H9 (cell line): ENCODE results near the gene EPHA4. TPM values are rescaled to one million over a fixed set of nuclear protein-coding genes. Genes with fewer than 3 reads are reported as not detected.

Source experiments
- DNase-seq: peaks from one replicate; pipeline ENCODE4 v3.0.0-alpha.2; 2017
- H2AFZ ChIP-seq: one replicate; pipeline ENCODE4 v1.6.1; 2013; ENCODE audit warnings: mild to moderate bottlenecking, low read length, control low read depth, moderate library complexity
- H2AK5ac ChIP-seq: 2 replicates; pipeline ENCODE4 v1.6.1; 2013; ENCODE audit warnings: low read length, control low read depth, mixed read lengths; ENCODE audit not compliant: insufficient read length
- H2BK120ac ChIP-seq: one replicate; pipeline ENCODE4 v1.6.1; 2013; ENCODE audit warnings: low read depth, mild to moderate bottlenecking, low read length, control low read depth, inconsistent platforms; ENCODE audit not compliant: poor library complexity, severe bottlenecking
- H2BK12ac ChIP-seq: 2 replicates; pipeline ENCODE4 v1.6.1; 2013; ENCODE audit warnings: low read length, control low read depth, mixed read lengths, low read depth; ENCODE audit not compliant: insufficient read length
- H2BK15ac ChIP-seq: 2 replicates; pipeline ENCODE4 v1.6.1; 2013; ENCODE audit warnings: low read depth, low read length, control low read depth
- H2BK20ac ChIP-seq: one replicate; pipeline ENCODE4 v1.6.1; 2013; ENCODE audit warnings: low read depth, mild to moderate bottlenecking, low read length, control low read depth, inconsistent platforms; ENCODE audit not compliant: poor library complexity, severe bottlenecking
- H2BK5ac ChIP-seq: 2 replicates; pipeline ENCODE4 v1.6.1; 2013; ENCODE audit warnings: low read length, control low read depth, mixed read lengths; ENCODE audit not compliant: insufficient read length
- H3K14ac ChIP-seq: 2 replicates; pipeline ENCODE4 v1.6.1; 2013; ENCODE audit warnings: low read length, control low read depth; ENCODE audit not compliant: insufficient read depth
- H3K18ac ChIP-seq: 2 replicates; pipeline ENCODE4 v1.6.1; 2013; ENCODE audit warnings: low read depth, mild to moderate bottlenecking, mixed read lengths, low read length, control low read depth; ENCODE audit not compliant: insufficient read length
- H3K23ac ChIP-seq: 2 replicates; pipeline ENCODE4 v1.6.1; 2013; ENCODE audit warnings: low read length, control low read depth, mixed read lengths, low read depth; ENCODE audit not compliant: insufficient read length
- H3K23me2 ChIP-seq: 2 replicates; pipeline ENCODE4 v1.6.1; 2013; ENCODE audit warnings: low read depth, mild to moderate bottlenecking, mixed read lengths, low read length, control low read depth; ENCODE audit not compliant: insufficient read length, poor library complexity, severe bottlenecking
- H3K27ac ChIP-seq: 2 replicates; pipeline ENCODE4 v1.5.1; 2013; ENCODE audit warnings: low read length, control low read depth, mixed read lengths, low read depth; ENCODE audit not compliant: insufficient read length
- H3K27me3 ChIP-seq: 2 replicates; pipeline ENCODE4 v1.6.1; 2013; ENCODE audit warnings: low read length, control low read depth, inconsistent platforms; ENCODE audit not compliant: insufficient read depth
- H3K4ac ChIP-seq: 2 replicates; pipeline ENCODE4 v1.6.1; 2013; ENCODE audit warnings: low read depth, mild to moderate bottlenecking, control low read depth, inconsistent platforms, low read length, moderate library complexity
- H3K4me1 ChIP-seq: 2 replicates; pipeline ENCODE4 v1.6.1; 2013; ENCODE audit warnings: low read length, control low read depth, inconsistent platforms; ENCODE audit not compliant: insufficient read depth
- H3K4me2 ChIP-seq: 2 replicates; pipeline ENCODE4 v1.6.1; 2013; ENCODE audit warnings: low read length, control low read depth, mixed read lengths; ENCODE audit not compliant: insufficient read length, insufficient read depth
- H3K56ac ChIP-seq: 2 replicates; pipeline ENCODE4 v1.6.1; 2013; ENCODE audit warnings: low read depth, mild to moderate bottlenecking, mixed read lengths, low read length, control low read depth; ENCODE audit not compliant: insufficient read length
- H3K79me1 ChIP-seq: 2 replicates; pipeline ENCODE4 v1.6.1; 2013; ENCODE audit warnings: low read depth, mild to moderate bottlenecking, moderate library complexity, low read length, control low read depth, inconsistent platforms; ENCODE audit not compliant: insufficient read depth, poor library complexity, severe bottlenecking
- H3K79me2 ChIP-seq: 2 replicates; pipeline ENCODE4 v1.6.1; 2013; ENCODE audit warnings: low read length, control low read depth, inconsistent platforms; ENCODE audit not compliant: insufficient read depth
- H3K9ac ChIP-seq: 2 replicates; pipeline ENCODE4 v1.6.1; 2013; ENCODE audit warnings: low read length, control low read depth, mixed read lengths; ENCODE audit not compliant: insufficient read length; ENCODE audit errors: extremely low read depth
- H3K9me3 ChIP-seq: one replicate; pipeline ENCODE4 v1.6.1; 2013; ENCODE audit warnings: low read depth, low read length, inconsistent platforms; ENCODE audit not compliant: control insufficient read depth
- H3T11ph ChIP-seq: one replicate; pipeline ENCODE4 v1.6.1; 2013; ENCODE audit warnings: mild to moderate bottlenecking, low read length, control low read depth, inconsistent platforms
- H4K20me1 ChIP-seq: one replicate; pipeline ENCODE4 v1.6.1; 2013; ENCODE audit not compliant: control insufficient read depth, insufficient read length, insufficient read depth
- H4K5ac ChIP-seq: 2 replicates; pipeline ENCODE4 v1.6.1; 2013; ENCODE audit warnings: low read depth, mild to moderate bottlenecking, mixed read lengths, low read length, control low read depth; ENCODE audit not compliant: insufficient read length
- H4K8ac ChIP-seq: replicated peaks from 2 replicates; pipeline ENCODE4 v1.6.1; 2013; ENCODE audit warnings: low read length, control low read depth, mixed read lengths, low read depth; ENCODE audit not compliant: insufficient read length
- H4K91ac ChIP-seq: 2 replicates; pipeline ENCODE4 v1.6.1; 2013; ENCODE audit warnings: low read depth, mild to moderate bottlenecking, moderate library complexity, mixed read lengths, low read length, control low read depth; ENCODE audit not compliant: insufficient read length
- H3K27ac Mint-ChIP-seq, 3 experiments: 2 replicates in 2 of 3; 3 replicates in 1 of 3; pipeline ENCODE4 v1.8.0; 2020 to 2021; ENCODE audit warnings: mixed read lengths in 3 of 3, mild to moderate bottlenecking in 1 of 3, moderate library complexity in 1 of 3
- H3K27me3 Mint-ChIP-seq: 2 replicates; pipeline ENCODE4 v1.8.0; 2021; ENCODE audit warnings: low read depth, mild to moderate bottlenecking, moderate library complexity, mixed read lengths
- H3K36me3 Mint-ChIP-seq, 3 experiments: 2 replicates in 2 of 3; 3 replicates in 1 of 3; pipeline ENCODE4 v1.8.0; 2020 to 2021; ENCODE audit warnings: low read depth in 3 of 3, mixed read lengths in 3 of 3; ENCODE audit not compliant: insufficient read depth in 1 of 3
- H3K4me1 Mint-ChIP-seq, 2 experiments: 2 replicates each; pipeline ENCODE4 v1.8.0; 2020; ENCODE audit warnings: mixed read lengths in 2 of 2
- H3K4me3 Mint-ChIP-seq, 2 experiments: 2 replicates in 1 of 2; 3 replicates in 1 of 2; pipeline ENCODE4 v1.8.0; 2020 to 2021; ENCODE audit warnings: mild to moderate bottlenecking in 2 of 2, mixed read lengths in 2 of 2, moderate library complexity in 1 of 2
- H3K9me3 Mint-ChIP-seq, 2 experiments: 2 replicates in 1 of 2; 3 replicates in 1 of 2; pipeline ENCODE4 v1.8.0; 2020; ENCODE audit warnings: mild to moderate bottlenecking in 2 of 2, mixed read lengths in 2 of 2, moderate library complexity in 1 of 2
- WGBS: extraction: QIAGEN DNeasy Blood & Tissue Kit; methylation state at CpG from one replicate; pipeline ENCODE4 v1.1.7; 2013; ENCODE audit warnings: missing lambda C conversion rate, low lambda C conversion rate, mixed read lengths; ENCODE audit not compliant: insufficient read length; ENCODE audit errors: extremely low coverage; 5-methylcytosine and 5-hydroxymethylcytosine counted together
- total RNA-seq: library from RNA; stranded (reverse); gene quantifications from 2 replicates; pipeline ENCODE4 v1.2.1, GENCODE V29; 2021
- TF ChIP-seq, protein P1 (sequence below): fragments of 200-600 bp; sonication (generic); conservative IDR thresholded peaks from 3 replicates; pipeline ENCODE4 v1.8.0; 2021; ENCODE audit warnings: antibody characterized with exemption, mild to moderate bottlenecking

The EPHA4 gene
- total RNA-seq, 1 experiment from 2014 or later: 25.1 TPM

DNA sequence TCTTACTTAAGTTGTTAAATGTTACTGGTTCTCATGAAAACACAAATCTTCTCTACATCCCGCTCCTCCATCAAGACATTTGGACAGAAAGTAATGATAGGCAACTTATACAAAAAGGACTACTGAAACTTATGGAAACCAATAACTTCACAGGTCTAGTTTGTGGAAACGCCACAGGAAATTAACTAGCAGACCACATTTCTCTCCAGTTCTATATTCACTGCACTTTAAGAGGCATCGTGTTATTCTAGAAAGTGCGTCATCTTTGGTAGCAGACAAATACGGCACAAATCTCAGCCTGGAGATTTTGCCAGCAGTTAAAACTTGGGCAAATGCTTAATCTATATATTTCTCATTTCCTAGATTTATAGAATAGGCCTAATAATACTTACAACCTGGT, 164.3 kb downstream of the EPHA4 start:
- Histone ChIP-seq H3K56ac (no peak overlapping the region), H2AFZ (no peak overlapping the region), H3K79me1 (no peaks in the 10 kb centered on the region), H2BK20ac (no peak overlapping the region), H3K4me1 (no peaks in the 10 kb centered on the region), H3K9ac (no peak overlapping the region), H2AK5ac (no peak overlapping the region), H4K8ac (no peak overlapping the region), H4K5ac (no peak overlapping the region), H2BK5ac (no peak overlapping the region), H3K14ac (no peak overlapping the region), H3K23ac (no peak overlapping the region), H3K9me3 (no peaks in the 10 kb centered on the region), H3K4me2 (no peak overlapping the region), H3K79me2 (no peaks in the 10 kb centered on the region), H3K27ac (no peak overlapping the region), H3K23me2 (no peaks in the 10 kb centered on the region), H3K27me3 (no peaks in the 10 kb centered on the region), H3K18ac (no peak overlapping the region), H3T11ph (no peak overlapping the region), H4K20me1 (no peaks in the 10 kb centered on the region), H2BK15ac (no peak overlapping the region), H4K91ac (no peak overlapping the region), H3K4ac (no peak overlapping the region), H2BK120ac (no peak overlapping the region), H2BK12ac (no peak overlapping the region)
- Mint-ChIP-seq H3K36me3 (peaks cover 2 to 15% (median 4%) of the 10 kb centered on the region in 3 experiments; a peak in 4 of 7 replicates), H3K4me1 (no peaks in the 10 kb centered on the region), H3K4me3 (no peak overlapping the region), H3K27me3 (no peaks in the 10 kb centered on the region), H3K27ac (no peak overlapping the region), H3K9me3 (peaks cover 7 to 8% of the 10 kb centered on the region in 2 experiments)
- WGBS: no CpG with 5 or more reads among the region's 5 CpGs
- no peak for DNase-seq
- TF ChIP-seq, protein P1, sequence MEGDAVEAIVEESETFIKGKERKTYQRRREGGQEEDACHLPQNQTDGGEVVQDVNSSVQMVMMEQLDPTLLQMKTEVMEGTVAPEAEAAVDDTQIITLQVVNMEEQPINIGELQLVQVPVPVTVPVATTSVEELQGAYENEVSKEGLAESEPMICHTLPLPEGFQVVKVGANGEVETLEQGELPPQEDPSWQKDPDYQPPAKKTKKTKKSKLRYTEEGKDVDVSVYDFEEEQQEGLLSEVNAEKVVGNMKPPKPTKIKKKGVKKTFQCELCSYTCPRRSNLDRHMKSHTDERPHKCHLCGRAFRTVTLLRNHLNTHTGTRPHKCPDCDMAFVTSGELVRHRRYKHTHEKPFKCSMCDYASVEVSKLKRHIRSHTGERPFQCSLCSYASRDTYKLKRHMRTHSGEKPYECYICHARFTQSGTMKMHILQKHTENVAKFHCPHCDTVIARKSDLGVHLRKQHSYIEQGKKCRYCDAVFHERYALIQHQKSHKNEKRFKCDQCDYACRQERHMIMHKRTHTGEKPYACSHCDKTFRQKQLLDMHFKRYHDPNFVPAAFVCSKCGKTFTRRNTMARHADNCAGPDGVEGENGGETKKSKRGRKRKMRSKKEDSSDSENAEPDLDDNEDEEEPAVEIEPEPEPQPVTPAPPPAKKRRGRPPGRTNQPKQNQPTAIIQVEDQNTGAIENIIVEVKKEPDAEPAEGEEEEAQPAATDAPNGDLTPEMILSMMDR: no peak
